Amniotic epithelial cell (primary cell): ENCODE data around the gene SPAG16.
"Not testable (repeated sequence)": the region's sequence is repeated elsewhere in the genome, so short reads cannot be mapped to it uniquely, and the experiment has no call there.

Source experiments
- DNase-seq: peaks from one replicate; pipeline ENCODE4 v3.0.0-alpha.2; 2010; ENCODE audit warnings: low read depth

The SPAG16 gene

GRCh38 chr2:213834331-213834730 is 550.1 kb downstream of the SPAG16 start:
- DNase-seq = peak; percentile 14

- DNase-seq = peak; percentile 0
Observed at GRCh38 chr2:213834746-213835145, 550.5 kb downstream of the SPAG16 start.

- DNase-seq = no peak
Observed at GRCh38 chr2:213846856-213847255, 562.6 kb downstream of the SPAG16 start.

- no peak for DNase-seq
Observed at GRCh38 chr2:213847316-213847715, 563.1 kb downstream of the SPAG16 start.

- DNase-seq = no peak
Observed at GRCh38 chr2:213848631-213849030, 564.4 kb downstream of the SPAG16 start.

- no peak for DNase-seq
Observed at GRCh38 chr2:213861638-213862037, 577.4 kb downstream of the SPAG16 start.

GRCh38 chr2:213862407-213863076 is 578.3 kb downstream of the SPAG16 start:
- DNase-seq = no peak

GRCh38 chr2:213863541-213863940 is 579.3 kb downstream of the SPAG16 start:
- DNase-seq = no peak

GRCh38 chr2:213868526-213868925 is 584.3 kb downstream of the SPAG16 start:
- no peak for DNase-seq

GRCh38 chr2:213885485-213885884 is 601.2 kb downstream of the SPAG16 start:
- no peak for DNase-seq

GRCh38 chr2:213914510-213914909 is 630.2 kb downstream of the SPAG16 start:
- no peak for DNase-seq

- DNase-seq = no peak
Observed at GRCh38 chr2:213920014-213920413, 635.8 kb downstream of the SPAG16 start.

- no peak for DNase-seq
Observed at GRCh38 chr2:213923543-213923942, 639.3 kb downstream of the SPAG16 start.

- peak; percentile 4 for DNase-seq
Observed at GRCh38 chr2:213934560-213934959, 650.3 kb downstream of the SPAG16 start.

- DNase-seq = no peak
Observed at GRCh38 chr2:213958086-213958485, 673.8 kb downstream of the SPAG16 start.

- DNase-seq = no peak
Observed at GRCh38 chr2:213959589-213959988, 675.3 kb downstream of the SPAG16 start.

GRCh38 chr2:213971536-213971935 is 687.3 kb downstream of the SPAG16 start:
- no peak for DNase-seq

GRCh38 chr2:213980883-213981282 is 696.6 kb downstream of the SPAG16 start:
- DNase-seq = no peak

- no peak for DNase-seq
Observed at GRCh38 chr2:213989207-213989606, 704.9 kb downstream of the SPAG16 start.

GRCh38 chr2:213991453-213992108 is 707.3 kb downstream of the SPAG16 start:
- peak; percentile 5 for DNase-seq

- peak; percentile 81 for DNase-seq
Observed at GRCh38 chr2:213995400-213996105, 711.3 kb downstream of the SPAG16 start.

GRCh38 chr2:213998976-213999375 is 714.7 kb downstream of the SPAG16 start:
- not testable (repeated sequence) for DNase-seq

- DNase-seq = no peak
Observed at GRCh38 chr2:214004463-214004862, 720.2 kb downstream of the SPAG16 start.
